ENCODE measurements around the gene ECM1.

DNA sequence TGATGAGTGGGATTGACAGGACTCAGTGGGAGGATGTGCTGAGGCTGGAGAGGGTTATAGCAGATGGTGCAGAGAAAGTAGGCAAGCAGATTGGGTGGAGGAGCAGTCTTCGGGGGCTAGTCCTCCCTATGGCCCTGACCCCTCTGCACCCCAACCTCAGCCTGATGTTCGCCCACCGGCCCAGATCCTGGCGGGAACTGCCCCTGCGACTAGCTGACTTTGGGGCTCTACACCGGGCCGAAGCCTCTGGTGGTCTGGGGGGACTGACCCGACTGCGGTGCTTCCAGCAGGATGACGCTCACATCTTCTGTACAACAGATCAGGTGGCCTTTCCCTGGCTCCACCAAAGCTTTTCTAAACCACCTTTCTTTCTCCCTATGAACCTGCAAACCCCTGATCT lies 9.6 kb upstream of the ECM1 start:
- TF ChIP-seq CTCF (IDR thresholded peaks at IDR 0.05) (no peak), POLR2A (IDR thresholded peaks at IDR 0.05) (no peak)

All from right lobe of liver (tissue), 4 donors.